Esophagus mucosa (tissue), 1 donor: ENCODE measurements around the gene ZNF329. TPM values are rescaled to one million over a fixed set of nuclear protein-coding genes. Genes with fewer than 3 reads are reported as not detected.

Source experiments
- ATAC-seq: fragments of 200-7000 bp; cut with Tn5 transposase; one replicate; pipeline ENCODE4 v1.9.1; 2020
- total RNA-seq: library from RNA; stranded (reverse); gene quantifications from one replicate; pipeline ENCODE4 v1.2.4, GENCODE V29; 2023
- donor health status: DM: yes; HTN: yes; CAD: no.

ZNF329 gene
- total RNA-seq, 1 donor from 2014 or later = 2.9 TPM

- ATAC-seq = no peak
Observed at GRCh38 chr19:58118979-58119733, 31.4 kb downstream of the ZNF329 start.

- ATAC-seq = no peak
Observed at GRCh38 chr19:58117841-58118575, 32.6 kb downstream of the ZNF329 start.

GRCh38 chr19:58108546-58108817, 42.1 kb downstream of the ZNF329 start:
- ATAC-seq = no peak

GRCh38 chr19:58107778-58108545, 42.6 kb downstream of the ZNF329 start:
- no peak for ATAC-seq

GRCh38 chr19:58098682-58098998, 51.9 kb downstream of the ZNF329 start:
- ATAC-seq = no peak

GRCh38 chr19:58097781-58098681, 52.6 kb downstream of the ZNF329 start, which contains the start of gene ZSCAN18:
ZSCAN18 (minus strand) TSS chr19:58098231; CDS start chr19:58090267, 7,964 bp downstream.
- ATAC-seq = peak; percentile 100

GRCh38 chr19:58097349-58097748, 53.2 kb downstream of the ZNF329 start:
- no peak for ATAC-seq

- ATAC-seq = no peak
Observed at GRCh38 chr19:58096884-58097283, 53.7 kb downstream of the ZNF329 start.

GRCh38 chr19:58095328-58095727, 55.3 kb downstream of the ZNF329 start:
- no peak for ATAC-seq

GRCh38 chr19:58093071-58093470, 57.5 kb downstream of the ZNF329 start:
- ATAC-seq = no peak

GRCh38 chr19:58091251-58091995, 59.2 kb downstream of the ZNF329 start:
- no peak for ATAC-seq

- ATAC-seq = no peak
Observed at GRCh38 chr19:58089846-58090245, 60.7 kb downstream of the ZNF329 start.

- ATAC-seq = no peak
Observed at GRCh38 chr19:58088521-58089052, 62.0 kb downstream of the ZNF329 start.

- ATAC-seq = peak; percentile 26
Observed at GRCh38 chr19:58086825-58087710, 63.5 kb downstream of the ZNF329 start.

- no peak for ATAC-seq
Observed at GRCh38 chr19:58085348-58085875, 65.2 kb downstream of the ZNF329 start.

- ATAC-seq = no peak
Observed at GRCh38 chr19:58084596-58085347, 65.8 kb downstream of the ZNF329 start.

- no peak for ATAC-seq
Observed at GRCh38 chr19:58083021-58083420, 67.6 kb downstream of the ZNF329 start.

- no peak for ATAC-seq
Observed at GRCh38 chr19:58079792-58080191, 70.8 kb downstream of the ZNF329 start.
